Panc1 (cell line): Measurements from ENCODE around the gene TMEM52.

Experiments
- CTCF ChIP-seq: fragments of 450-650 bp; IDR thresholded peaks from 2 replicates; pipeline ENCODE4 v1.5.1; 2017; ENCODE audit warnings: mild to moderate bottlenecking
- POLR2AphosphoS5 ChIP-seq: IDR thresholded peaks from 2 replicates; pipeline ENCODE4 v1.6.1; 2012; ENCODE audit warnings: mild to moderate bottlenecking, low read depth, low read length, moderate library complexity
- REST ChIP-seq, 2 experiments: IDR thresholded peaks; 2 replicates each; pipeline ENCODE4 v1.6.1; 2011 to 2012; ENCODE audit warnings: low read depth in 2 of 2, control low read depth in 1 of 2, low read length in 1 of 2, mild to moderate bottlenecking in 1 of 2, moderate library complexity in 1 of 2; ENCODE audit not compliant: insufficient read depth in 1 of 2
- SIN3A ChIP-seq: IDR thresholded peaks from 2 replicates; pipeline ENCODE4 v1.6.1; 2012; ENCODE audit warnings: low read depth, mild to moderate bottlenecking, low read length, moderate library complexity, borderline replicate concordance; ENCODE audit not compliant: insufficient read depth
- TCF7L2 ChIP-seq: IDR thresholded peaks from 2 replicates; pipeline ENCODE4 v1.6.1; 2011; ENCODE audit warnings: mild to moderate bottlenecking, low read depth, low read length, inconsistent platforms

- TF ChIP-seq POLR2AphosphoS5, result no peak
- TF ChIP-seq CTCF, result peak; percentile 98
- no peak for TF ChIP-seq SIN3A
- TF ChIP-seq REST (IDR thresholded peaks at IDR 0.05; ENCODE audit: insufficient read depth in 1 of 2, low read depth in 2 of 2, low read length in 1 of 2), result no peak
- no peak for TF ChIP-seq TCF7L2
Observed at GRCh38 chr1:1906185-1907097, 12.6 kb downstream of the TMEM52 start.
